Urothelium cell line (cell line): ENCODE measurements around the gene LYST.
"Not testable (repeated sequence)": the region's sequence is repeated elsewhere in the genome, so short reads cannot be mapped to it uniquely, and the experiment has no call there.

Source experiments
- DNase-seq: peaks from one replicate; pipeline ENCODE4 v3.0.0; 2011; ENCODE audit warnings: low spot score, mixed read lengths
- FAIRE-seq: peaks from 2 replicates; lab custom pipeline; 2011; peaks lifted over from hg19 to GRCh38; lab: Jason Lieb, UNC

LYST gene

GRCh38 chr1:235821361-235821981 is 45.2 kb downstream of the LYST start:
- FAIRE-seq (no peak), DNase-seq (no peak)

GRCh38 chr1:235820061-235820460 is 46.6 kb downstream of the LYST start:
- FAIRE-seq = no peak
- no peak for DNase-seq

- no peak for DNase-seq
- no peak for FAIRE-seq
These were observed 48.0 kb downstream of the LYST start for GRCh38 chr1:235818632-235819136.

- DNase-seq = no peak
- no peak for FAIRE-seq
These were observed 49.5 kb downstream of the LYST start for GRCh38 chr1:235817101-235817728.

GRCh38 chr1:235809688-235810397 is 56.9 kb downstream of the LYST start:
- DNase-seq (no peak), FAIRE-seq (no peak)

GRCh38 chr1:235808223-235808622 is 58.5 kb downstream of the LYST start:
- DNase-seq = no peak

DNA sequence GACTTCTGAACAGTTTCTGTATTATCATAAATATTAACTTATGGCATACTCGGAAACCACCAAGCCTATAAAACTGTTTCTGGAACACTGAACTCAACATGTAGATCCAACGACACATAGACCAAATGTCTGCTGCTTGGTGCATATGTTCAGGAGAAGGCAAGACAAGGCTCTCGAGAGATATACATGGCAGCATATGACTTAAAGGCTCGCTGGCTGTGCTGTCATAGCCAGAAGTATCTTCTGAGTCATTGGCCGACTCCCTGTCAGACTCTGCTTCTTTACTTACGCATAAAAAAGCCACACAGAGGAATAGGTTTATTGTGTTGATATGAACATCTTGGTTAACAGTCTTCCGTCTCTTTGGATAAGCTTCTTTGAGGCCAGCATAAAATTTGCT is 60.6 kb downstream of the LYST start:
- no peak for FAIRE-seq

More at GRCh38 chr1:235808223-235808622, 58.5 kb downstream of the LYST start:
- FAIRE-seq = no peak

DNA sequence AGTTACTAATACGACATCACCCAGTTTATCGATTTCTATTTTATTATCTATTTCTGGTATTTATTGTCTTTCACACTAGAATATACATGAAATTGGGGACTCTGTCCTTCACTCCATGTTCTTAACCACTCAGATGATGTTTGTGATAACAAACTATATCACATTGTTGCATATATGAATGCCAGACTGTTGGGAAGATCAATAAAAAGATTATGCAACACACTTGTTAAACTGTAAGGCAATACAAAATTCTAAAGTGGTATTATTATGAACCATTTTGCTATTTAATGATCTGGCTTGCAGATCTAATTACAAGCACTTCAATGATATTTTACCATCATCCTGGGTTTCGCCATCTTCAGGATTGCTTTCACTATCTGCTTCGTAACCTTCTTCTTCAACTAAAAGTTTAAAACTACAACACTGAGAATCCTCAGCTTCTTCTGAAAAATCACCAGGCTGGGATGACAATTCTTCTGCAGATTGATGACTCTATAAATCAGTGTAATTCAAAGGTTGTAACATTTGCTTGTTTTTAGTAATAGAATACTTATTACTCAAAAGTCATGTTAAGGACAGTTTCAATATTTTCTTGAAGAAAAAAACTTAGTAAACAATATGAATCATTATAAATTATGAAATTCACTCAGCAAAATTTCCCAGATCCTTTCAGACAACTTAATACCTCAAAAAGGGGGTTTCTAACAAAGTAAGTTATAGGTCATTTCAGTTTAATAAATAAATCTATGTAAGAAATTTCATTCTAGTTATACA is 63.9 kb downstream of the LYST start:
- FAIRE-seq = no peak
- no peak for DNase-seq

More for the DNA sequence above, 60.6 kb downstream of the LYST start:
- DNase-seq = no peak

DNA sequence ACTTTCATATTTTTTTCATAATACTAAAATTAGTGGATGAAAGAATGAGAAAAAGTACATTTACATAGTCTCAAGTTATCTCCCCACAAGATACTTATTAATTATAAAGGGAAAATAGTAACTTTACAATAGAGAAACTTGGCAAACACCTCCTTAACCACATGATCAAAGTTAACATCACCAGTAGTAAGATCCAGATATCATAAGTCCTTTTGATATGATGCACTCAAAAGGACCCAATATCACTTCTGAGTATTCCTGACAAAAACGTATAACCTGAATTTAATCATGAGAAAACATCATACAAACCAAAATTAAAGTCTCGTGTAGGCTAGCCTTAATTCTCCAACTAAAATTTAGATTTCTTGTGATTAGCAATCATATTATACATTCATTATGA is 67.4 kb downstream of the LYST start:
- DNase-seq (no peak), FAIRE-seq (no peak)

- DNase-seq (peak; percentile 11), FAIRE-seq (no peak)
These were observed 75.1 kb downstream of the LYST start for GRCh38 chr1:235791532-235792060.

DNA sequence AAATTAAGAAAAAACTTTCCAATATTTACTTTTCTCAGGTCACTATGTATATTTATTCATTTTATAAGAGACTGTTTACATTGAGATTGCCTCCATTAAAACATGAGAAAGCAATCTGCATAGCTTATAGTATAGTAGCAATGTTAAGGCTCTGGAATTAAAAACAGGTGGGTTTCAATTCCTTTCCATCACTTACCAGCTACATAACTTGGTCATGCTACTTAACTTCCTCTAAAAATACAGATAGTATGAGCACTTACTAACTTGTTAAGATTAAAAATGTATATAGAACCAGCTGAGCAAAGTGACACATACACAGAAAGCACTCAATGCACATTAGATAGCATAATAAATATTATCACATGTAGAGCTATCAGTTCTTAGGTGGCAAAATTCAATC is 76.6 kb downstream of the LYST start:
- FAIRE-seq = no peak
- DNase-seq = no peak

- not testable (repeated sequence) for FAIRE-seq
These were observed 80.3 kb downstream of the LYST start for GRCh38 chr1:235786227-235786898.

GRCh38 chr1:235784950-235785349 is 81.8 kb downstream of the LYST start:
- DNase-seq = no peak
- no peak for FAIRE-seq

More at GRCh38 chr1:235786227-235786898, 80.3 kb downstream of the LYST start:
- not testable (repeated sequence) for DNase-seq

DNA sequence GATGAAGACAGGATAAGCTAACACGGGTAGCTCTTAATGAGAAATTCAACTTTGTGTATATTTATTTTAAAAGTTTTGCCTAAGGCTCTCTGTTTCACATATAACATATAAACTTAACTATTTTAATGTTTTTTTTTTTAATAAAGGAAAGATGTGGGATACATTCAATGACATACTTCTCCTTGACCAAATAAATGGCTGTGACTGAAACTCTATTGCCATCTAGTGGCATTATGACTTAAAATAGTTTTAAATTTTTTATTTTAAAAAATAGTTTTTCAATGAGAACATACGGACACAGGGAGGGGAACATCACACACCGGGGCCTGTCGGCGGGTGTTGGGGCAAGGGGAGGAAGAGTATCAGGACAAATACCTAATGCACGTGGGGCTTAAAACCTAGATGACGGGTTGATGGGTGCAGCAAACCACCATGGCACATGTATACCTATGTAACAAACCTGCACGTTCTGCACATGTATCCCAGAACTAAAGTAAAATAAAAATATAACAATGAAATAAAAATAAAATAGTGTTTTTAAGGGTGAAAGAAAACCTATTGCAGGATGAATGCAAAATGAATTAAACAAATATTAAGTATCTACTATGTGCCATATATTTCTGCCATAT is 83.4 kb downstream of the LYST start:
- peak; percentile 14 for DNase-seq
- no peak for FAIRE-seq

GRCh38 chr1:235782601-235783000 is 84.1 kb downstream of the LYST start:
- DNase-seq = no peak
- no peak for FAIRE-seq

GRCh38 chr1:235781807-235782206 is 84.9 kb downstream of the LYST start:
- DNase-seq (no peak), FAIRE-seq (no peak)

DNA sequence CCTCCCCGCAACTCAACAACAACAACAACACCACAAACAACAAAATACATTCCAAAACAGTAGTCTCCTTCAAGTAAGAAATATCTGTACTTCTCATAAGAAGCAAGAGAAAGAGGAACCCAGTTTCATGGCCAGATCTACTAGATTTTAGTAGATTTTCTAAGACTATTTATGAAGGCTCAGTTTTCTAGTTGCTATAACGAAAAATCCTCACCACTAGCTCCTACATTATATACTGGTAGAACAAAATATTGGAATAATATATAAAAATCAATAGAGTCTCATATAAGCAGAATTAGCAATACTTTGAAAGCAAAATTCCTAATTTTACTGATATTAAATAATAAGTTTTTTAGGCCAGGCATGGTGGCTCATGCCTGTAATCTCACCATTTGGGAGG is 86.9 kb downstream of the LYST start:
- DNase-seq (no peak), FAIRE-seq (no peak)

DNA sequence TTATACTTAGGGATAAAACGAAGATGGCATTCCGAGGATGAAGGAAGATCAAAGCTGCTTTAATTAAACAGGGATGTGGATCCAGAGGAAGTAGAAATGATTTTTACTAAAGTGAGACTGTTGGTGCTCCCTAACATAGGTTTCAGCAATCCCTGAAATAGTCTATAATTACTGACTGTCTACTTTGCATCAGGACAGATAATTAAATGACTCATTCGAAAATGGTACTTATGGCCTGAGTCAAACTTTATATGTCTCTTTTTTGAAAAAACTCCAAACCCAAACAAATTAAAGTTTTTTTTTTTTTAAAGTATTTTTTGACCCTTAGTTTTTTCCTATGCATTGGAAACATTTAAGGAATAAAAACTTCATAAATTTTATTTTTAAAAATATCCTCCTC is 90.3 kb downstream of the LYST start:
- no peak for FAIRE-seq
- DNase-seq = no peak

GRCh38 chr1:235775246-235775860 is 91.4 kb downstream of the LYST start:
- DNase-seq (no peak), FAIRE-seq (no peak)
